GM10266 (cell line): ENCODE data around the gene ARMC3.
A peak's percentile ranks its signal among the peaks of the same experiment; 100 is the strongest.
"Not testable (repeated sequence)": the region's sequence is repeated elsewhere in the genome, so short reads cannot be mapped to it uniquely, and the experiment has no call there.

ENCODE experiments used
- DNase-seq: peaks from one replicate; pipeline ENCODE4 v3.0.0; 2012; ENCODE audit errors: extremely low spot score
- TF ChIP-seq, protein P1 (sequence below): IDR thresholded peaks from 2 replicates; pipeline ENCODE4 v1.5.1; 2012; ENCODE audit warnings: mild to moderate bottlenecking, low read depth; ENCODE audit not compliant: control insufficient read depth, insufficient read depth; ENCODE audit errors: missing control alignments

The ARMC3 gene

DNA sequence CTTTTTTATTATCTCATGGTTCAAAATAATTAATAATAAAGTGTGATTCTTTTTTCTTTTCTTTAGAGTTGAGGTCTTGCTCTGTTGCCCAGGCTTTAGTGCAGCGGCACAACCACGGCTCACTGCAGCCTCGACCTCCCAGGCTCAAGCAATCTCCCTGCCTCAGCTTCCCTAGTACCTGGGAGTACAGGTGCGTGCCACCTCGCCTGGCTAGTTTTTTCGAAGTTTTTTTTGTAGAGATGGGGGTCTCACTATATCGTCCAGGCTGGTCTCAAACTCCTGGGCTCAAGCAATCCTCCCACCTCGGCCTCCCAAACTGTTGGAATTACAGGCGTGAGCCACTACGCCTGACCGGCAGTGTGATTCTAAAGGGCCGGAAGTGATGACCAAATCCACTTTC, 139.5 kb downstream of the ARMC3 start:
- DNase-seq, result no peak
- TF ChIP-seq, protein P1, sequence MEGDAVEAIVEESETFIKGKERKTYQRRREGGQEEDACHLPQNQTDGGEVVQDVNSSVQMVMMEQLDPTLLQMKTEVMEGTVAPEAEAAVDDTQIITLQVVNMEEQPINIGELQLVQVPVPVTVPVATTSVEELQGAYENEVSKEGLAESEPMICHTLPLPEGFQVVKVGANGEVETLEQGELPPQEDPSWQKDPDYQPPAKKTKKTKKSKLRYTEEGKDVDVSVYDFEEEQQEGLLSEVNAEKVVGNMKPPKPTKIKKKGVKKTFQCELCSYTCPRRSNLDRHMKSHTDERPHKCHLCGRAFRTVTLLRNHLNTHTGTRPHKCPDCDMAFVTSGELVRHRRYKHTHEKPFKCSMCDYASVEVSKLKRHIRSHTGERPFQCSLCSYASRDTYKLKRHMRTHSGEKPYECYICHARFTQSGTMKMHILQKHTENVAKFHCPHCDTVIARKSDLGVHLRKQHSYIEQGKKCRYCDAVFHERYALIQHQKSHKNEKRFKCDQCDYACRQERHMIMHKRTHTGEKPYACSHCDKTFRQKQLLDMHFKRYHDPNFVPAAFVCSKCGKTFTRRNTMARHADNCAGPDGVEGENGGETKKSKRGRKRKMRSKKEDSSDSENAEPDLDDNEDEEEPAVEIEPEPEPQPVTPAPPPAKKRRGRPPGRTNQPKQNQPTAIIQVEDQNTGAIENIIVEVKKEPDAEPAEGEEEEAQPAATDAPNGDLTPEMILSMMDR, result no peak

GRCh38 chr10:23067939-23068775, 140.3 kb downstream of the ARMC3 start:
- TF ChIP-seq, protein P1, result peak; percentile 84
- DNase-seq, result peak; percentile 62

- DNase-seq, result no peak
- TF ChIP-seq, protein P1, result no peak
Observed at GRCh38 chr10:23069019-23069815, 141.4 kb downstream of the ARMC3 start.

GRCh38 chr10:23070092-23070912, 142.4 kb downstream of the ARMC3 start:
- DNase-seq, result not testable (repeated sequence)

GRCh38 chr10:23070913-23071218, 143.0 kb downstream of the ARMC3 start:
- TF ChIP-seq, protein P1, result no peak
- DNase-seq, result no peak

DNA sequence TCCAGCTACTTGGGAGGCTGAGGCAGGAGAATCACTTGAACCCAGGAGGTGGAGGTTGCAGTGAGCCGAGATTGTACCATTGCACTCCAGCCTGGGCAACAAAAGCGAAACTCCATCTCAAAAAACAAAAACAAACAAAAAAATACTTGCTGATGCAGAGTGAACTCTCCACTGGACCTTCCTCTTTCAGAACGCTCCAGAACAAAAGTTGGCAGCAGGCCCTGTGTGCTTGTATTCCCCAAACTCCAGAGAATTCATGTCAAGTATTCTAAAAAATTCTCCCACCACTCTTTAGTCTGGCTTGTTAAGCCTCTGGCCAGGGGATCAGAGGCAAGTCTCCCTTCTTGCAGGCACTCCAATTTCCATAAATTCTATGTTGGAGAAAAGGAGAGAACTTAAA, 144.7 kb downstream of the ARMC3 start:
- DNase-seq, result not testable (repeated sequence)

DNA sequence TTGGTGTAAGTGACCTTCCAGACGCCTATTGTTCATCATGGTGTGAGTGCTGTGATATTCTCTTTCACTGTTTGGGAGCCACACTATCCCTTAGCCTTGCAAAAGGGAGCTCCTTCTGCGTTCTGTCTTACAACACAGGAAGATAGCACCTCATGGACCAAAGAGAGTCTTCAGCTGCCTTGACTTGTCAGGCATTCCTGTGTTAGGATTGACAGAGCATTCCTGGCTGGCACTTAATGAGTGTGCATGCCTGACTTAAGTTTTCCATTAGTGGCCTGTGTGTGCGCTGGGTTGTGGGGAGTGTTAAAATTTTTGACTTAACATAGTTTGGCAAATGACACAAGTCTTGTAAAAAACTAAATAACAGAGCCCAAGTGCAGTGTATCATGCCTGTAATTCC, 145.7 kb downstream of the ARMC3 start:
- TF ChIP-seq, protein P1, result no peak
- DNase-seq, result no peak

DNA sequence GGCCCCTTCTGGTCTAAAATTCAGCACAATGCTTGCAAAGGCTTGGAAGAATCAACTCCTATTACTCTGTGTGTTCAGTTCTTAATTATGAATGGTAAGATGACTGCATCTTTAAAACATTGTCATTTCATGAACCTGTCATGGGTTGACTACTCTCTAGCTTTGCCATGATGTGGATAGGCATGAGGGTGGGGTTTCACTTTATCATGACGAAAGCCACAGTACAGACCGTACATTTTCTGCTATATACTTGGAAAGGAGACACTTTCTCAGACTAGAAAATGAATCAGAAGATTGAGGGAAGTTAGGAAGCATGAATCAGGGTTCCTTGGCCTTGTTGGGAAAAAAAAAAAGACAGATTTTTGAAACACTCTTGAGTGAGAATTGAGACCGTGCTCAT, 147.8 kb downstream of the ARMC3 start:
- TF ChIP-seq, protein P1, result no peak
- DNase-seq, result no peak
